ENCODE measurements around the gene GHR.

Gene GHR

DNA sequence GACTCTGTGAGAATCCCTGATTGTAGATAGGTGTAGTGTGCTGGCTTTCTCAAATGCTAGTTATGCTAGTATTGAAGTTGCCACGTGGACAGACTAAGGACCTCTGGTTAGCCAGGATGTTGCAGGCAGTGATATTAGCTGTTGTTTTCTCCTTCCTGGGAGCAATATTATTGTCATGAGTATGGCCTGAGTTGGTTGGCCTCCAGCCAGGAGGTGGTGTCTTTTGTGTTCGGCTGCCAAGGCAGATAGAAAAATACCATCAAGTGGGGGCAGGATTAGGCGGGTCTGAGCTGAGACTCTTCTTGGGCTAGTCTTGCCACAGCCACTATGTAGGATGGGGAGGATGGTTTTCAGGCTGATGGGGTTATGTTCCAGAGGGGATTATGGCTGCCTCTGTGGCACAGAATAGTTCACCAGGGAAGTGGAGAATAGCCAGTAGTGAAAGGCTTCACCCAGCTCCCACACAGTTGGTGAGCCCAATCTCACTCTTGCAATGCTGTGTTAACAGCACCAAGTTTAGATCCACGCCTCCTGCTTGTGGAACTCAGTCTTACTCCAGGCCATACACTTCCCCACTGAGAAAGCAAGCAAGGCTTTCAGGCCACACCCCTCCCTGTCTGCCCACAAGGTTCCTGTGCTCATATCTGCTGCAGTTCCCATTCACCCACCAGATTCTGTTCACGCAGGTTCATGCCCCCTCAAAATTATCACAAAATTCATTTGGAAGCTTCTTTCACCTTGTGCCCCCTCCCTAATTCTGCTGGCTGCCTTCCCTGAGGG lies 31.2 kb downstream of the GHR start:
- no peak overlapping the region for H3K27ac ChIP-seq
- TF ChIP-seq CTCF (conservative IDR thresholded peaks at IDR 0.05; ENCODE audit: low read depth): no peak
- no peak for DNase-seq (ENCODE audit: low spot score)
- ChIA-PET CTCF (no interaction called here), POLR2A (ENCODE audit: low non-redundant PET) (no interaction called here)

DNA sequence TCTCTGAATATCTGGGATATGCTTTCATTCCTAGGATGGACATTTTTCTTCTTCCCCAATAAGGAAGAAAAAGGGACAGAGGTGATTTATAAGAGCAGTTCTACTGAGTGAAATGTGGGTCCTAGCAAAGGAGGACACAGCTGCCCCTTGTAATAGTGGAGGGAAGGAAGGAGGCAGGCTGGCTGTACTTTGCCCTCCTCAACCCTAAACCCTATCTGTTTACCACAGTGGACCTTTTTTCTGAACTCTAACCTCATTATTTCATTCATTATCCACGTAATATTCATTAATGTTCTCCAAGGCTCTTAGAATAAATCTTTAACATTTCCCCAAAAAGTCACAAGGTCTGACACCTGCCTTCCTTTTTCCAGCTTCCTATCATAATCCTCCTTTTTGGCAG lies 37.8 kb downstream of the GHR start:
- POLR2A ChIA-PET (ENCODE audit: low non-redundant PET): no interaction called here

DNA sequence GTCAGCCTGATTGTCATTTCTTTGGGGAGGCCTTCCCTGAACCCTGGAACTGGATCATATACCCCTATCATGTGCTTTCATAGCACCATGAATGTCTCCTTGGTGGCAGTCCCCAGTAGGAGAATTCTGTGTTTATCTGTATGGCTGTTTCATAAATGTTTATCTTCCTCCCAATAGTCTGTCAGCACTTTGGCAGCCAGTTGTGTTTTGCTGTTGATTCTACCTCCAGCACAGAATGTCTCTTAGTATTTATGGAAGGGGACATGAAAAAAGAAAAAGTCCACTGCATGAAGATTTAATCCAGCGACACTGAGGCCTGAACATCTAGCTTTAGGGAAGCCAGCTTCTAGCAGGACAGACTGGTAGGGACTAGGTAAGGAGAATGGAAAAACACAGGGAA lies 38.3 kb downstream of the GHR start:
- H3K27ac ChIP-seq: no peak overlapping the region
- POLR2A ChIA-PET (ENCODE audit: low non-redundant PET): no interaction called here
- no peak for TF ChIP-seq CTCF (conservative IDR thresholded peaks at IDR 0.05; ENCODE audit: low read depth)
- CTCF ChIA-PET: interaction anchor here (0.8 kb wide), 1 partner anchor 404 kb away, joined by 3 read pairs; no protein-coding TSS in a partner anchor
- DNase-seq (ENCODE audit: low spot score): no peak

More for the DNA sequence above, 37.8 kb downstream of the GHR start:
- no peak overlapping the region for H3K27ac ChIP-seq
- CTCF ChIA-PET: interaction anchor here (0.8 kb wide), 1 partner anchor 404 kb away, joined by 3 read pairs; no protein-coding TSS in a partner anchor
- TF ChIP-seq CTCF (conservative IDR thresholded peaks at IDR 0.05; ENCODE audit: low read depth): no peak
- DNase-seq (ENCODE audit: low spot score): no peak

DNA sequence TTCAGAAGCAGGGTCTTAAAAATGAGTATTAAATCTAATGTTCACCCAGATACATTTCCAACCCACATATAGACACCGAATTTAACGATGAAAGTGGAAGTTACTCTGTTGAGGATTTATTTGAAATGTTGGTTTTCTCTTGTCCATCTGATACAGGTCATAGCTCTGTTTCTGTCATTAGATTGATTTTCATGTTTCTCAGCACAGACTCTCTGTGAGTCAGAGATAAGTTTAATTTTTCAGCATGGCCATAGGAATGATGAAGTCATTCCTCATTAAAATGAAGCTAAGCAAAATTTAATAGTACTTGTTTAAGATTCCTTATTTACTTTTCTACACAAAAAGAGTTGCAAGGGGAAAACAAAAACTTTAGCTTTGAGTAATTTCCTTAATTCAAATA lies 38.8 kb downstream of the GHR start:
- CTCF ChIA-PET: no interaction called here
- no peak for TF ChIP-seq CTCF (conservative IDR thresholded peaks at IDR 0.05; ENCODE audit: low read depth)
- DNase-seq (ENCODE audit: low spot score): no peak
- POLR2A ChIA-PET (ENCODE audit: low non-redundant PET): no interaction called here
- H3K27ac ChIP-seq: no peak overlapping the region

DNA sequence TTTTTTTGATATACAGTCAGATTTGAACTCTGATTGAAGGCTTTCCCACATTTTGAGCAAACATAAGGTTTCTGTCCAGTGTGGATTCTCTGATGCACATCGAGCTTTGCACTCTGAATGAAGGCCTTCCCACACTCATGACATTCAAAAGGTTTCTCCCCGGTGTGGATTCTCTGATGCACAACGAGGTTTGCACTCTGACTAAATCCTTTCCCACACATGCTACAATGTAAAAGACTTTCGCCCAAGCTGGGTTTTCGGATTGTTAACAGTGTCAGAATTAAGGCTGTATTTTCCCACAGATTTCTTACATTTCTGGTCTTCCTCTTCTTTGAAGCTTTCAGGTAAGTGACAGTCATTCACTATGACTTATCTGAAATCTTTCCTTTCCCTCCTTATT lies 44.3 kb downstream of the GHR start:
- CTCF ChIA-PET: no interaction called here
- TF ChIP-seq CTCF (conservative IDR thresholded peaks at IDR 0.05; ENCODE audit: low read depth): no peak
- POLR2A ChIA-PET (ENCODE audit: low non-redundant PET): no interaction called here
- DNase-seq (ENCODE audit: low spot score): no peak
- H3K27ac ChIP-seq: no peak overlapping the region

DNA sequence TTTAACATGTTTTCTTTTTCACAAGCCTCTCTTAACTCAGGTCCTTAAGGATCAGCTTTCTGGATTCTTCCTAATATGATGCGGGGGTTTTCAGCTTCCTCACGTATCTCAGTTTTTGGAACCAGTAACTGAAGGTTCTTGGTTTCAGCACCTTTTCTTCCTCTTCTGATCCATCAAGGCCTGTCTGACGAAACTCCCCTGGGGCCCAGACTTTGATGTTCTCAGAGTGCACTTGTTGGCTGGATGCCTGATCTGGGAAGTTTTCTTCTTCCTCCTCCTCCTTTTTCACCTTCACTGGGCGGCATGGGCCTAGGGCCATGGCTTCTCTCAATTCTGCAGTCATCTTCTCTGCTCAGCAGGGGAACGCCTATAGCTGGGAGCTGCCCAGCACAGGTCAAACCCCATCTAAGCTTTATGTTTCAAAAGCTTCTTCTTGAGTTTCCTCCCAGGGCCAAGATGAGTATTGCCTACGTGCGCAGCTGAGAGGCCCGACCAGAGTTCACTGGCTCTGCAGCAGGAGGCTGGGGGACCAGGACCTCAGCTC lies 44.8 kb downstream of the GHR start:
- DNase-seq (ENCODE audit: low spot score): no peak
- H3K27ac ChIP-seq: no peak overlapping the region
- ChIA-PET POLR2A (ENCODE audit: low non-redundant PET) (no interaction called here), CTCF (no interaction called here)
- TF ChIP-seq CTCF (conservative IDR thresholded peaks at IDR 0.05; ENCODE audit: low read depth): no peak
